SK-N-SH treated with all-trans-retinoic acid at 6 μM for 48 hours (cell line): Measurements from ENCODE around the gene ATP2B3.

ENCODE experiments used
- ARNTL ChIP-seq: fragments of 450-650 bp; formaldehyde crosslinking; IDR thresholded peaks from 2 replicates; pipeline ENCODE4 v1.5.0; 2020; ENCODE audit warnings: low read depth, mild to moderate bottlenecking, moderate library complexity, borderline replicate concordance
- BACH2 ChIP-seq: fragments of 250-450 bp; sonication (Bioruptor Pico); IDR thresholded peaks from 2 replicates; pipeline ENCODE4 v1.9.0; 2021; ENCODE audit warnings: mild to moderate bottlenecking, borderline replicate concordance
- CREB5 ChIP-seq: fragments of 250-450 bp; sonication (Bioruptor Pico); IDR thresholded peaks from 2 replicates; pipeline ENCODE4 v1.5.1; 2020; ENCODE audit warnings: low read depth, mild to moderate bottlenecking, moderate library complexity
- ESRRG ChIP-seq: fragments of 250-450 bp; sonication (Bioruptor Pico); IDR thresholded peaks from 2 replicates; pipeline ENCODE4 v1.6.1; 2021; ENCODE audit warnings: mild to moderate bottlenecking
- ISL1 ChIP-seq: fragments of 250-450 bp; sonication (Bioruptor Pico); IDR thresholded peaks from 2 replicates; pipeline ENCODE4 v2.1.2; 2022; ENCODE audit warnings: mild to moderate bottlenecking, moderate library complexity
- PATZ1 ChIP-seq: fragments of 250-450 bp; sonication (Bioruptor Pico); IDR thresholded peaks from 2 replicates; pipeline ENCODE4 v1.8.0; 2020; ENCODE audit warnings: mild to moderate bottlenecking, moderate library complexity, borderline replicate concordance
- TOX ChIP-seq: fragments of 250-450 bp; sonication (Bioruptor Pico); IDR thresholded peaks from 2 replicates; pipeline ENCODE4 v1.8.0; 2021; ENCODE audit warnings: mild to moderate bottlenecking, moderate library complexity, borderline replicate concordance
- ZFP3 ChIP-seq: fragments of 250-450 bp; sonication (Bioruptor Pico); IDR thresholded peaks from 2 replicates; pipeline ENCODE4 v1.5.0; 2020; ENCODE audit warnings: mild to moderate bottlenecking, moderate library complexity
- ZFP30 ChIP-seq: fragments of 450-650 bp; formaldehyde crosslinking; IDR thresholded peaks from 2 replicates; pipeline ENCODE4 v1.5.0; 2022; ENCODE audit warnings: mild to moderate bottlenecking, moderate library complexity
- ZNF565 ChIP-seq: fragments of 450-650 bp; formaldehyde crosslinking; conservative IDR thresholded peaks from 2 replicates; pipeline ENCODE4 v1.5.0; 2020; ENCODE audit warnings: low read depth, mild to moderate bottlenecking, moderate library complexity
- ZNF70 ChIP-seq: fragments of 450-650 bp; formaldehyde crosslinking; IDR thresholded peaks from 2 replicates; pipeline ENCODE4 v1.5.0; 2020; ENCODE audit warnings: mild to moderate bottlenecking, moderate library complexity

GRCh38 chrX:153631346-153631745 is 113.9 kb downstream of the ATP2B3 start:
- TF ChIP-seq ZFP3 (CRISPR knock-in tag): no peak
- TF ChIP-seq BACH2 (CRISPR knock-in tag): no peak
- no peak for TF ChIP-seq ARNTL (CRISPR knock-in tag)
- no peak for TF ChIP-seq ZFP30
- no peak for TF ChIP-seq ISL1 (CRISPR knock-in tag)
- no peak for TF ChIP-seq ESRRG
- TF ChIP-seq ZNF565: no peak
- TF ChIP-seq ZNF70 (CRISPR knock-in tag): no peak
- TF ChIP-seq CREB5 (CRISPR knock-in tag): no peak
- TF ChIP-seq TOX: no peak
- TF ChIP-seq PATZ1 (CRISPR knock-in tag): no peak
